GM12801 (cell line): ENCODE data around the gene PLVAP.

Experiments
- TF ChIP-seq, protein P1 (sequence below): IDR thresholded peaks from one replicate; pipeline ENCODE4 v1.5.1; 2011; ENCODE audit warnings: control low read depth; ENCODE audit not compliant: insufficient read length; ENCODE audit errors: extremely low read depth

Gene PLVAP

DNA sequence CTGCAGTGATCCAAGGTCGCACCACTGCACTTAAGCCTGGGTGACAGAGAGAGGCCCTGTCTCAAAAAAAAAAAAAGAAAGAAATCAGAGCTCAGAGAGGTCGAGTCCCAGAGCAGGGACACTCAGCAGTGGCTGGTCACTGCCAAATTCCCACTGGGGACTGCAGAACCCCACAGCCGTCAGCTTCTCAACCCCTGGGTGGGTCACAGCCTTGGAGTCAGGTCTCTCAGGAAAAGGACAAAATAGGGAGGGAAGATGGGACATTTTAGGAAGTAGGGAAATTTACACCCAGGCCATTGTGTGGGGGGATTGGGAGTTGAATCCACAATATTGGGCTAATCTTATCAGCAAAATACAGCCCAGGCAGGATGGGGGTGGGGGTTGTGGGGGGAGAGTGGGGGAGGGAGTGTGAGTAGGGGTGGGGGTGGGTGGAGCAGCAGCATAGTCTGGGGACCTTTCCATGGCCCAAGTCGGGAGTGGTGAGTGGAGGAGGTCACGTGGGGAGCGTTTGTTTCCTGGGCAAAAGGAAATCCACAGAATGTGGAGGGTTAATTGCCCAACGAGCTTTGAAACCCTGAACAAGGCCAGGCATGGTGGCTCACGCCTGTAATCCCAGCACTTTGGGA lies 21.9 kb upstream of the PLVAP start:
- TF ChIP-seq, protein P1, sequence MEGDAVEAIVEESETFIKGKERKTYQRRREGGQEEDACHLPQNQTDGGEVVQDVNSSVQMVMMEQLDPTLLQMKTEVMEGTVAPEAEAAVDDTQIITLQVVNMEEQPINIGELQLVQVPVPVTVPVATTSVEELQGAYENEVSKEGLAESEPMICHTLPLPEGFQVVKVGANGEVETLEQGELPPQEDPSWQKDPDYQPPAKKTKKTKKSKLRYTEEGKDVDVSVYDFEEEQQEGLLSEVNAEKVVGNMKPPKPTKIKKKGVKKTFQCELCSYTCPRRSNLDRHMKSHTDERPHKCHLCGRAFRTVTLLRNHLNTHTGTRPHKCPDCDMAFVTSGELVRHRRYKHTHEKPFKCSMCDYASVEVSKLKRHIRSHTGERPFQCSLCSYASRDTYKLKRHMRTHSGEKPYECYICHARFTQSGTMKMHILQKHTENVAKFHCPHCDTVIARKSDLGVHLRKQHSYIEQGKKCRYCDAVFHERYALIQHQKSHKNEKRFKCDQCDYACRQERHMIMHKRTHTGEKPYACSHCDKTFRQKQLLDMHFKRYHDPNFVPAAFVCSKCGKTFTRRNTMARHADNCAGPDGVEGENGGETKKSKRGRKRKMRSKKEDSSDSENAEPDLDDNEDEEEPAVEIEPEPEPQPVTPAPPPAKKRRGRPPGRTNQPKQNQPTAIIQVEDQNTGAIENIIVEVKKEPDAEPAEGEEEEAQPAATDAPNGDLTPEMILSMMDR: no peak

DNA sequence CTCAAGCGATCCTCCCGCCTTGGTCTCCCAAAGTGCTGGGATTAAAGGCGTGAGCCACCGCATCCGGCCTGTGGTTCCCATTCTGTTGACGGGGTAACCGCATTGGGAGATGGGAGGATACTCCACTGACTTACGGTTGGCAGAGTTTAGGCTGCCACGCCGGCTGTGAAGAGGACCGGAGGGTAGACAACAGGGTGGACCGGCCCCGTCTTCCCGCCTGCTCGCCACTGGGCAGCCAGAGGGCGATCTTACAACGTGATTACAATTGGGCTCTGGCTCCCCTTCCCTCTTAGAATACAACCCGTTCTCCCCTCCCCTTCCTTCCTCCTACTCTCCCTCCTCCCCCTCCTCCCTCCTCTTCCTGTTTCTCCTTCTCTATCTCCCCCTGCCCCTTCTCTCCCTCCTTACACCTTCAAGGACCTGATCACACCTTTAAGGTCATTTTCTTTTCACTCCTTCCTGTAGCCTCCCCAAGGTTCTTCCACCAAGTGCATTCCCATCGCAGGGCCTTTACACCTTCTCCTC lies 17.8 kb upstream of the PLVAP start:
- TF ChIP-seq, protein P1: no peak

DNA sequence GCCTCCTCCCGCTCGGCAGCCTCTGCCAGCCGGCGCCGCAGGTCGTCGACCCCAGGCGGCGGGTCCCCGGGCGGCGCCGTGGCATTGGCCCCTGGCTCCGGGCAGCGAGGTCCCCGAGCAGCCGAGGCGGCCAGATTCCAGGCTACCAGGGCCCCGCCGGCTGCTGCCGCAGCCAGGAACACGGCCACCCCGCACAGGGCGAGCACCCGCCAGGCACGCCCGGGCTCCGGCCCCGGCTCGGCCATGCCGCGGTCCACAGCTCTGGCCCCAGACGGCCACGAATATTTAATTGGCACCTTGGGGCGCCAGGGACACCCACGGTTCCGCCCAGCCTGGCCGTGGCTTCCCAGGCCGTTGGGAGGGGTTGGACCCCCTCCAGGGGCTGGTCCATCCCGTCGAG lies 16.8 kb upstream of the PLVAP start, which contains the start of gene CCDC194:
Gene CCDC194 (minus strand): TSS at position 283 of the 400 bp plus-strand sequence. CDS start 38 bp downstream, at position 245.
- TF ChIP-seq, protein P1: no peak

DNA sequence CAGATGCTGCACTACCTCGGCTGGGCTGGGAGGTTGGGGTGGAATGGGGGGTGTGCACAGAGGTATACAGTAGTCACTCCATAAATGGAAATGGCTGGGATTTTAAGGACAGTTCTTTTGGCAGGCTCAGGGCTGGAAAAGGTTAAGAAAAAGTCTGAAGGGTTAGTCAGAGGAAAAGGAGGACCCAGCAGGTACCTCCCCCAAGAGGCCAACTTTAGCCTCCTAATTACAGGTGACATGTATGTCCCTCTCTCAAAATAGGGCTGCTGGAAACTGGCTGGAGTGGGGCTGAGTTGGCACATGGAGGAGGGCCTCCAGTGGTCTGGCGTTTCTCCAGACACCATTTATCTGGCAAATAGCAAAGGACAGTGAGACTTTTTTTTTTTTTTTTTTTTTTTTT lies 15.9 kb upstream of the PLVAP start:
- TF ChIP-seq, protein P1: no peak

DNA sequence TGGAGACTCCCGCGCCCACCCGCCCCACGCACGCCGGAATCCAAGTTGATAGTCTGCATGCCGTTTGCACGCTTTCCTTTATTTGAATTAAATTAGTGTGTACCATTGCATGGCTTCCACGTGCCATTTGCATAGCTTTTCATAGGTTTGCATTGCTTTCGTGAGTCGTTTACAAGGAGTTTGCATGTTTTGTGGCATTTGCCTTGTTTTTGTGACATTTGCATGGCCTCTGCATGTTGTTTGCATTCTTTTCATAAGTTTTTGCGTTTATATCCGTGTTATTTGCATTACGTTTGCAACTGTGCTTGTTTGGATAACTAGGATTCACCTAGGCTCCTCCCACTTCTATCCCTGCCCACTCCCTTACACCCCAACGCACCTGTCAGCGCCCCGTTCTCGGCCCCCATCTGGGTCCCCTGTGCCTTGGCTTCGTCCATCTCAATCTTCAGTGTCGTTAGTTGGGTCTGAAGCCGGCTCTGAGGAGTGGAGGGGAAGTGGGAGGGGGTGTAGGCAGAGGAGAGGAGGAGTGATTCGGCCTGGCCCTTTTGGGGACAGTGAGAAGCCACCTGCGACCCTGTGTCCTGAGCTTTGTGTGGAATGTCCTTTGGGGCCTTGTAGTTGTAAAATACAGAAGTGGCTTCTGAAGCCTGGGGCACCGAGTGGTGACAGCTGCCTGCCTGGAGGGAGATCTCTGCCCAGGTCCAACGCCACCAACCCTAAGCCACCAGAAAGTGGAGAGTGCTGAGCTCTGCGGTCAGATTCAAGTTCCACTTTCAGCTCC lies 14.4 kb upstream of the PLVAP start:
- TF ChIP-seq, protein P1: no peak

DNA sequence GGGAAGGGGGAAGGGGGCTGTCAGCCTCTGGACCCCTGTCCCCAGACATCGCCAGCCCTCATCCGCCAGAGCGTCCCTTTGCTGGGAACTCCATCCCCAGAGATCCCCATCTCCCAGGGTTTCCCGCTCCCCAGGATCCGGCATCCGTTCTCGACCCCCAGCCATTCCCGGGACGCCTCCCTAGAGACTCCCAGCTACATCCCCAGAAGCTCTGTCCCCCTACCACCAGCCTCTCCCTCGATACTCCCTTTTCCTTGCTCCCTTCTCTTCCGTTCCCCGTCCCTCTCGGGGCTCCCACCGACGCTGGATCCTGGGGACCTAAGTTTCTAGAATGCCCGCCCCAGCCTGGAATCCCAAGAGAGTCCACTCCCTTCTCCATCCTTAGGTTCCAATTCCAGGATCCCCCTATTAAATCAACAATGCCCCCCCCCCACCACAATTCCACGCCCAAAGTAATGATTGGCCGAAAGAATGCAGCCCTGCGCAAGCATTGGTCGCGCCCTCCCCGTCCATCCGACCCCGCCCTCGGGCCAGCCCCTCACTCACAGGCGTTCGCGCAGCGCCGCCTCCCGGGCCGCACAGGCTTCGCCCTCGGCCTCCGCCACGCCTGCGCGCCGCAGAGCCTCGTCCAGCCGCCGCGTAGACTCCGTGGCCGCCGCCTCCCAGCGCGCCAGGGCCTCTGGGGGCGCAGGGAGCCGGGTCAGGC lies 13.7 kb upstream of the PLVAP start:
- TF ChIP-seq, protein P1: no peak
